ENCODE data around the gene OR52H1. TPM values are rescaled to one million over a fixed set of nuclear protein-coding genes. Genes with fewer than 3 reads are reported as not detected.
A peak's percentile ranks its signal among the peaks of the same experiment; 100 is the strongest.

Gene OR52H1
- total and polyA plus RNA-seq, 9 of the 15 experiments (the other 6 are each of a cell fraction or from before 2014, with no cell fraction given) = 0.15 TPM; not detected in 8

DNA sequence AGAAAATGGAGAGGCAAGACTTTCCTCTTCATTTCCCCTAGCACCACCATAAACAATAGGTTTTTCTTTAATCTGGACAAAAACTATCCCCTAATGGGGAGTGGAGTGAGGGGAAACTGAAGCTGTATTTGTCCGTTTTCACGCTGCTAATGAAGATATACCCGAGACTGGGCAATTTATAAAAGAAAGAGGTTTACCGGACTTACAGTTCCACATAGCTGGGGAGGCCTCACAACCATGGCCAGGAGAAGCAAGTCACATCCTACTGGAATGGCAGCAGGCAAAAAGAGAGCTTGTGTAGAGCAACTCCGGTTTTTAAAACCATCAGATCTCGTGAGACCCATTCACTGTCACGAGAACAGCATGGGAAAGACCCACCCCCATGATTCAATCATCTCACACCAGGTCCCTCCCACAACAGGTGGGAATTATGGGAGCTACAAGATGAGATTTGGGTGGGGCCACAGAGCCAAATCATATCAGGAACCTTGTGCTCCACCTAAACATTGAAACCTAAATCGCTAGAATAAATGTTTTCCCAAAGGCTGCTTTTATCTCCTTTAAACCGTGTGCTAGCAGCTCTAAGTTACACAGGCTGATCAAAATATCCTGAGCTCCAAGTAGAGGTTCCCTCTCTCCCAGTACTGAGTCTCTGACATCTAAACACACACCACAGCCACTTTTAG, 42.8 kb downstream of the OR52H1 start (continued):
- TF ChIP-seq, protein P1, sequence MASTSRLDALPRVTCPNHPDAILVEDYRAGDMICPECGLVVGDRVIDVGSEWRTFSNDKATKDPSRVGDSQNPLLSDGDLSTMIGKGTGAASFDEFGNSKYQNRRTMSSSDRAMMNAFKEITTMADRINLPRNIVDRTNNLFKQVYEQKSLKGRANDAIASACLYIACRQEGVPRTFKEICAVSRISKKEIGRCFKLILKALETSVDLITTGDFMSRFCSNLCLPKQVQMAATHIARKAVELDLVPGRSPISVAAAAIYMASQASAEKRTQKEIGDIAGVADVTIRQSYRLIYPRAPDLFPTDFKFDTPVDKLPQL (IDR thresholded peaks at IDR 0.05; ENCODE audit: extremely low read depth, insufficient read length) = peak; percentile 94
- 0 out of 2 replicates have a peak, but pooled peaks have one; percentile 68 for TF ChIP-seq CBX1 (IDR thresholded peaks at IDR 0.05; ENCODE audit: low read depth)
- TF ChIP-seq CC2D1A (IDR thresholded peaks at IDR 0.05) = peak; percentile 57; the same call in 1 of the 2 replicates
- TF ChIP-seq, protein P2, sequence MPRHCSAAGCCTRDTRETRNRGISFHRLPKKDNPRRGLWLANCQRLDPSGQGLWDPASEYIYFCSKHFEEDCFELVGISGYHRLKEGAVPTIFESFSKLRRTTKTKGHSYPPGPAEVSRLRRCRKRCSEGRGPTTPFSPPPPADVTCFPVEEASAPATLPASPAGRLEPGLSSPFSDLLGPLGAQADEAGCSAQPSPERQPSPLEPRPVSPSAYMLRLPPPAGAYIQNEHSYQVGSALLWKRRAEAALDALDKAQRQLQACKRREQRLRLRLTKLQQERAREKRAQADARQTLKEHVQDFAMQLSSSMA (CRISPR knock-in tag; IDR thresholded peaks at IDR 0.05) = no peak
- TF ChIP-seq DPF2 (IDR thresholded peaks at IDR 0.05) = 0 out of 2 replicates have a peak, but pooled peaks have one; percentile 12
- TF ChIP-seq, protein P3, sequence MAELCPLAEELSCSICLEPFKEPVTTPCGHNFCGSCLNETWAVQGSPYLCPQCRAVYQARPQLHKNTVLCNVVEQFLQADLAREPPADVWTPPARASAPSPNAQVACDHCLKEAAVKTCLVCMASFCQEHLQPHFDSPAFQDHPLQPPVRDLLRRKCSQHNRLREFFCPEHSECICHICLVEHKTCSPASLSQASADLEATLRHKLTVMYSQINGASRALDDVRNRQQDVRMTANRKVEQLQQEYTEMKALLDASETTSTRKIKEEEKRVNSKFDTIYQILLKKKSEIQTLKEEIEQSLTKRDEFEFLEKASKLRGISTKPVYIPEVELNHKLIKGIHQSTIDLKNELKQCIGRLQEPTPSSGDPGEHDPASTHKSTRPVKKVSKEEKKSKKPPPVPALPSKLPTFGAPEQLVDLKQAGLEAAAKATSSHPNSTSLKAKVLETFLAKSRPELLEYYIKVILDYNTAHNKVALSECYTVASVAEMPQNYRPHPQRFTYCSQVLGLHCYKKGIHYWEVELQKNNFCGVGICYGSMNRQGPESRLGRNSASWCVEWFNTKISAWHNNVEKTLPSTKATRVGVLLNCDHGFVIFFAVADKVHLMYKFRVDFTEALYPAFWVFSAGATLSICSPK (IDR thresholded peaks at IDR 0.05; ENCODE audit: borderline replicate concordance) = no peak
- peak; percentile 87 for TF ChIP-seq ZFX (CRISPR knock-in tag; IDR thresholded peaks at IDR 0.05)
- peak; percentile 95 for TF ChIP-seq ARHGAP35 (IDR thresholded peaks at IDR 0.05; ENCODE audit: partially characterized antibody)
- peak; percentile 70 for TF ChIP-seq NELFE (IDR thresholded peaks at IDR 0.05; ENCODE audit: insufficient read depth, insufficient read length)
- 0 out of 2 replicates have a peak, but pooled peaks have one; percentile 3 for TF ChIP-seq CBFA2T2 (conservative IDR thresholded peaks at IDR 0.05)
- peak; percentile 84 for TF ChIP-seq PHF8 (IDR thresholded peaks at IDR 0.05; ENCODE audit: borderline replicate concordance, low read length)
- TF ChIP-seq, protein P4, sequence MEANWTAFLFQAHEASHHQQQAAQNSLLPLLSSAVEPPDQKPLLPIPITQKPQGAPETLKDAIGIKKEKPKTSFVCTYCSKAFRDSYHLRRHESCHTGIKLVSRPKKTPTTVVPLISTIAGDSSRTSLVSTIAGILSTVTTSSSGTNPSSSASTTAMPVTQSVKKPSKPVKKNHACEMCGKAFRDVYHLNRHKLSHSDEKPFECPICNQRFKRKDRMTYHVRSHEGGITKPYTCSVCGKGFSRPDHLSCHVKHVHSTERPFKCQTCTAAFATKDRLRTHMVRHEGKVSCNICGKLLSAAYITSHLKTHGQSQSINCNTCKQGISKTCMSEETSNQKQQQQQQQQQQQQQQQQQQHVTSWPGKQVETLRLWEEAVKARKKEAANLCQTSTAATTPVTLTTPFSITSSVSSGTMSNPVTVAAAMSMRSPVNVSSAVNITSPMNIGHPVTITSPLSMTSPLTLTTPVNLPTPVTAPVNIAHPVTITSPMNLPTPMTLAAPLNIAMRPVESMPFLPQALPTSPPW (CRISPR knock-in tag; IDR thresholded peaks at IDR 0.05) = peak; percentile 32; the same call in 1 of the 2 replicates
- TF ChIP-seq MCM2 (IDR thresholded peaks at IDR 0.05; ENCODE audit: low read depth) = no peak
- TF ChIP-seq POLR2AphosphoS5 (IDR thresholded peaks at IDR 0.05; ENCODE audit: control insufficient read depth, insufficient read depth, low read depth, low read length) = peak; percentile 99
- no peak for TF ChIP-seq ZNF717 (CRISPR knock-in tag; IDR thresholded peaks at IDR 0.05)
- TF ChIP-seq, protein P5, sequence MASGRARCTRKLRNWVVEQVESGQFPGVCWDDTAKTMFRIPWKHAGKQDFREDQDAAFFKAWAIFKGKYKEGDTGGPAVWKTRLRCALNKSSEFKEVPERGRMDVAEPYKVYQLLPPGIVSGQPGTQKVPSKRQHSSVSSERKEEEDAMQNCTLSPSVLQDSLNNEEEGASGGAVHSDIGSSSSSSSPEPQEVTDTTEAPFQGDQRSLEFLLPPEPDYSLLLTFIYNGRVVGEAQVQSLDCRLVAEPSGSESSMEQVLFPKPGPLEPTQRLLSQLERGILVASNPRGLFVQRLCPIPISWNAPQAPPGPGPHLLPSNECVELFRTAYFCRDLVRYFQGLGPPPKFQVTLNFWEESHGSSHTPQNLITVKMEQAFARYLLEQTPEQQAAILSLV (tag; IDR thresholded peaks at IDR 0.05) = no peak
- TF ChIP-seq, protein P6, sequence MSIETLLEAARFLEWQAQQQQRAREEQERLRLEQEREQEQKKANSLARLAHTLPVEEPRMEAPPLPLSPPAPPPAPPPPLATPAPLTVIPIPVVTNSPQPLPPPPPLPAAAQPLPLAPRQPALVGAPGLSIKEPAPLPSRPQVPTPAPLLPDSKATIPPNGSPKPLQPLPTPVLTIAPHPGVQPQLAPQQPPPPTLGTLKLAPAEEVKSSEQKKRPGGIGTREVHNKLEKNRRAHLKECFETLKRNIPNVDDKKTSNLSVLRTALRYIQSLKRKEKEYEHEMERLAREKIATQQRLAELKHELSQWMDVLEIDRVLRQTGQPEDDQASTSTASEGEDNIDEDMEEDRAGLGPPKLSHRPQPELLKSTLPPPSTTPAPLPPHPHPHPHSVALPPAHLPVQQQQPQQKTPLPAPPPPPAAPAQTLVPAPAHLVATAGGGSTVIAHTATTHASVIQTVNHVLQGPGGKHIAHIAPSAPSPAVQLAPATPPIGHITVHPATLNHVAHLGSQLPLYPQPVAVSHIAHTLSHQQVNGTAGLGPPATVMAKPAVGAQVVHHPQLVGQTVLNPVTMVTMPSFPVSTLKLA (conservative IDR thresholded peaks at IDR 0.05) = peak in 1 of 2 experiments; percentile 53; a peak in 2 of 4 replicates
- TF ChIP-seq, protein P7, sequence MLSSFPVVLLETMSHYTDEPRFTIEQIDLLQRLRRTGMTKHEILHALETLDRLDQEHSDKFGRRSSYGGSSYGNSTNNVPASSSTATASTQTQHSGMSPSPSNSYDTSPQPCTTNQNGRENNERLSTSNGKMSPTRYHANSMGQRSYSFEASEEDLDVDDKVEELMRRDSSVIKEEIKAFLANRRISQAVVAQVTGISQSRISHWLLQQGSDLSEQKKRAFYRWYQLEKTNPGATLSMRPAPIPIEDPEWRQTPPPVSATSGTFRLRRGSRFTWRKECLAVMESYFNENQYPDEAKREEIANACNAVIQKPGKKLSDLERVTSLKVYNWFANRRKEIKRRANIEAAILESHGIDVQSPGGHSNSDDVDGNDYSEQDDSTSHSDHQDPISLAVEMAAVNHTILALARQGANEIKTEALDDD (IDR thresholded peaks at IDR 0.05) = peak; percentile 55; the same call in 1 of the 2 replicates
- peak; percentile 88 for TF ChIP-seq GTF2E2 (tag; IDR thresholded peaks at IDR 0.05)
- TF ChIP-seq MTA3 (IDR thresholded peaks at IDR 0.05; ENCODE audit: borderline replicate concordance) = peak; percentile 96
